DND-41 (cell line): Measurements from ENCODE around the gene TET3.

ENCODE experiments used
- CTCF ChIP-seq: IDR thresholded peaks from 2 replicates; pipeline ENCODE4 v1.5.1; 2012; ENCODE audit warnings: borderline replicate concordance, low read length, moderate library complexity, mild to moderate bottlenecking; ENCODE audit not compliant: poor library complexity, severe bottlenecking; ENCODE audit errors: extremely low read depth
- EZH2 ChIP-seq: IDR thresholded peaks from 3 replicates; pipeline ENCODE4 v1.6.1; 2012; ENCODE audit warnings: borderline replicate concordance, low read depth, mild to moderate bottlenecking, moderate library complexity, low read length, inconsistent platforms; ENCODE audit not compliant: severe bottlenecking

DNA sequence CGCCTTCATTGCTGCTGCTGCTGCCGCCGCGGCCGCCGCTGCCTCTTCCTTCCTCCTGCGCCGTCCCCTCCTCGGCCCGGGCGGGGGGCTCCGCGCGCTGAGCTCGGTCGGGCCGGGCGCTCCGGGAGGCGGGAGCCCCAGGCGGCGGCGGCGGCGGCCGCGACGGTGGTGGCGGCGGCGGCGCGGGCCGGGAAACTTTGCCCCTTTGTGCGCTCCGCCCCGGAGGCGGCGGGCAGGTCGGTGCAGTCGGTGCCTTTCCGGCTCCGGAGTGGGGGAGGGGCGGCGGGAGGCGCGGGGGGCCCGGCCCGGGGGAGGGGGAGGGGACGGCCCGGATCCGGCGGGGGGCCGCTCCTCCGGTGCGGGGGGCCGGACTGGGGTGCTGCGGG lies 205 bp downstream of the TET3 start:
- no peak for TF ChIP-seq CTCF
- TF ChIP-seq EZH2, result no peak
